Measurements from ENCODE around the gene TLR4. TPM values are rescaled to one million over a fixed set of nuclear protein-coding genes. Genes with fewer than 3 reads are reported as not detected.

TLR4 gene
- total RNA-seq, 1 experiment from 2014 or later = not detected

- no peak for TF ChIP-seq EZH2 (IDR thresholded peaks at IDR 0.05; ENCODE audit: borderline replicate concordance, low read depth, low read length, poor library complexity, severe bottlenecking)
- TF ChIP-seq CTCF (conservative IDR thresholded peaks at IDR 0.05; ENCODE audit: low read depth, low read length) = no peak
- CTCF ChIA-PET = no interaction called here
- no TSS peak for BruUV-seq (replicated peaks)
- intact Hi-C loops (cut with micrococcal nuclease; ENCODE audit: unreplicated experiment) = no loop called here
- Histone ChIP-seq H3K9me3 (ENCODE audit: low read depth, low read length, poor library complexity, severe bottlenecking) (no peaks in the 10 kb centered on the region), H3K27me3 (replicated peaks; ENCODE audit: insufficient read depth, low read depth, low read length, poor library complexity) (no peaks in the 10 kb centered on the region), H3K4me3 (ENCODE audit: low read depth, low read length, poor library complexity, severe bottlenecking) (no peak overlapping the region), H3K27ac (ENCODE audit: low read depth, low read length, poor library complexity, severe bottlenecking) (no peak overlapping the region), H3K36me3 (ENCODE audit: insufficient read depth, low read length, poor library complexity, severe bottlenecking) (no peaks in the 10 kb centered on the region), H3K4me1 (ENCODE audit: insufficient read depth, low read length, poor library complexity, severe bottlenecking) (no peaks in the 10 kb centered on the region)
- DNase-seq (ENCODE audit: low spot score) = no peak
- POLR2A ChIA-PET (ENCODE audit: low non-redundant PET) = no interaction called here
Measured at GRCh38 chr9:117691367-117691766, 12.8 kb upstream of the TLR4 start.

GRCh38 chr9:117696154-117696553 lies 8.0 kb upstream of the TLR4 start:
- Histone ChIP-seq H3K9me3 (ENCODE audit: low read depth, low read length, poor library complexity, severe bottlenecking) (no peaks in the 10 kb centered on the region), H3K36me3 (ENCODE audit: insufficient read depth, low read length, poor library complexity, severe bottlenecking) (no peaks in the 10 kb centered on the region), H3K27me3 (replicated peaks; ENCODE audit: insufficient read depth, low read depth, low read length, poor library complexity) (no peaks in the 10 kb centered on the region), H3K4me3 (ENCODE audit: low read depth, low read length, poor library complexity, severe bottlenecking) (no peak overlapping the region), H3K4me1 (ENCODE audit: insufficient read depth, low read length, poor library complexity, severe bottlenecking) (no peaks in the 10 kb centered on the region), H3K27ac (ENCODE audit: low read depth, low read length, poor library complexity, severe bottlenecking) (no peak overlapping the region)
- BruUV-seq (replicated peaks) = no TSS peak
- ChIA-PET CTCF (no interaction called here), POLR2A (ENCODE audit: low non-redundant PET) (no interaction called here)
- no peak for DNase-seq (ENCODE audit: low spot score)
- no peak for TF ChIP-seq CTCF (conservative IDR thresholded peaks at IDR 0.05; ENCODE audit: low read depth, low read length)
- no peak for TF ChIP-seq EZH2 (IDR thresholded peaks at IDR 0.05; ENCODE audit: borderline replicate concordance, low read depth, low read length, poor library complexity, severe bottlenecking)
- intact Hi-C loops (cut with micrococcal nuclease; ENCODE audit: unreplicated experiment) = no loop called here

- no peak for TF ChIP-seq EZH2 (IDR thresholded peaks at IDR 0.05; ENCODE audit: borderline replicate concordance, low read depth, low read length, poor library complexity, severe bottlenecking)
- no peak for TF ChIP-seq CTCF (conservative IDR thresholded peaks at IDR 0.05; ENCODE audit: low read depth, low read length)
- H3K36me3 ChIP-seq (ENCODE audit: insufficient read depth, low read length, poor library complexity, severe bottlenecking) = no peaks in the 10 kb centered on the region
- no peak overlapping the region for H3K4me3 ChIP-seq (ENCODE audit: low read depth, low read length, poor library complexity, severe bottlenecking)
- no peaks in the 10 kb centered on the region for H3K9me3 ChIP-seq (ENCODE audit: low read depth, low read length, poor library complexity, severe bottlenecking)
- no peak for DNase-seq (ENCODE audit: low spot score)
- intact Hi-C loops (cut with micrococcal nuclease; ENCODE audit: unreplicated experiment) = no loop called here
- no peaks in the 10 kb centered on the region for H3K4me1 ChIP-seq (ENCODE audit: insufficient read depth, low read length, poor library complexity, severe bottlenecking)
- H3K27me3 ChIP-seq (replicated peaks; ENCODE audit: insufficient read depth, low read depth, low read length, poor library complexity) = no peaks in the 10 kb centered on the region
- H3K27ac ChIP-seq (ENCODE audit: low read depth, low read length, poor library complexity, severe bottlenecking) = no peak overlapping the region
- POLR2A ChIA-PET (ENCODE audit: low non-redundant PET) = no interaction called here
- CTCF ChIA-PET = no interaction called here
- BruUV-seq (replicated peaks) = no TSS peak
Measured at GRCh38 chr9:117697046-117697445, 7.2 kb upstream of the TLR4 start.

Measured in A673 (cell line).